DMS53 (cell line): ENCODE results near the gene MMP24.

Experiments
- DNase-seq: peaks from one replicate; lab custom pipeline; 2025; lab: John Stamatoyannopoulos, UW

MMP24 gene

DNA sequence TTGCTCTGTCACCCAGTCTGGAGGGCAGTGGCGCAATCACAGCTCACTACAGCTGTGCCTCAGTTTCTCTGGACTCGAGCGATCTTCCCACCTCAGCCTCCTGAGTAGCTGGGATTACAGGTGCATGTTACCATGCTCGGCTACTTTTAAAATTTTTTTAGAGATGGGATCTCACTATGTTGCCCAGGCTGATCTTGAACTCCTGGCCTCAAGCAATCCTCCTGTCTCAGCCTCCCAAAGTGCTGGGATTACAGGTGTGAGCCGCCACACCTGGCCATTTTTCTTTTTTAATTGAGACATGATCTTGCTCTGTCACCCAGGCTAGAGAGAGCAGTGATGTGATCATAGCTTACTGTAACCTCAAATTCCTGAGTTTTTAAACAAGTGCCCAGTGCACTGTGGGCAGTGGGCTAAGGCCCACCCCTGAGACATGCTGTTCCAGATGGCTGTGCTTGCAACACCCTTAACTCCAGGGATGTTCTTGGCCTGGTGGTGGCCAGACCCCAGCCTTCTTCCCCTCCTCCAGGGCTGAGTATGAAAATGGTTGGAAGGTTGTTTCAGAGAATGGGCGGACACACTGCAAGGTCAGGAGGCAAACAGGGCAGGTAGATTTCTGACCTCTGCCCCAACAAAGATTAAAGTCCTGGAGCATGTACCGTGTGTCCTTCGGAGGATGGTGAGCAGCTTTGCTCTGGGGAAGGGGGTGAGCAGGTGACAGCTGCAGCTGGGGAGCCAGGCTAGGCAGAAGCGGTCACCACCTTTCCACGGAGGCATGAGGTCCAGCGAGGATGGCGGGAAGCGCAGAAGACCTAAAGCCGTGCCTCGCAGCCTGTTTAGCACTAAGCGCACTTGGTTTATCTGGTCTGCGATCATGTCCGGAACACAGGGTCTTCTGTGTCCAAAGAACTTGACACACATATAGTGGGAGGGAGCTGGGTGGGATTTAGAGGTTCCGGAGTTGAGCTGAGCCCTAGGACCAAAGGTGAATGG lies 67.1 kb downstream of the MMP24 start:
- DNase-seq: no peak

DNA sequence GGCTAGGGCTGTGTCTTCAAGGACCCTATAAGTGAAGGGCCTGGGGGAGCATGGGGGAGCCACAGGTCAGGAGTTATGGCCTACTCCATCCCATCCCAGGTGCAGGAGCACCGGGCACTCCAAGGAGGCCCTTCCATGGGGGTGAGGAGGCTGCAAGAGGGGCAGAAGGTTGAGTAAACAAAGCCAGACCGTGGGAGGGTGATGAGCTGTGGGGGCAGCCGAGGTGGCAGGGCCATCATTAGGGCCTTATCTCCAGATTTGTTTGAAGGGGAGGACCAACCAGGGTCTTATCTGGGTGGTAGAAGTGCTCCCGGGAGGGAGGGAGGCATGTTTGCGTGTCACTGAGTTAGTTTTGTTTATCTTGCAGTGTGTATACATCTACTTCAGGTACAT lies 67.8 kb downstream of the MMP24 start:
- no peak for DNase-seq

DNA sequence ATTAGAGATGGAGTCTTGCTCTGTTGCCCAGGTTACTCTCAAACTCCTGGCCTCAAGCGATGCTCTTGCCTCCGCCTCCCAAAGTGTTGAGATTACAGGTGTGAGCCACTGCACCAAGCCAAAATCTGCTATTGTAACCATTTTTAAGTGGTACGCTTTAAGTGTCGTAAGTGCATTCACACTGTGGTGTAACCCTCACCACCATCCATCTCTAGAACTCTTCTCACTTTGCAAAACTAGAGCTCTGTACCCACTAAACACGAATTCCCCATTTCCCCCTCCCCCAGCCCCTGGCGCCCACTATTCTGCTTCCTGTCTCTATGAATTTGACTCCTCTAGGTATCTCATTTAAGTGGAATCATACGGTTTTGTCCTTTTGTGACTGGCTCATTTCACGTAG lies 68.6 kb downstream of the MMP24 start:
- DNase-seq: no peak

DNA sequence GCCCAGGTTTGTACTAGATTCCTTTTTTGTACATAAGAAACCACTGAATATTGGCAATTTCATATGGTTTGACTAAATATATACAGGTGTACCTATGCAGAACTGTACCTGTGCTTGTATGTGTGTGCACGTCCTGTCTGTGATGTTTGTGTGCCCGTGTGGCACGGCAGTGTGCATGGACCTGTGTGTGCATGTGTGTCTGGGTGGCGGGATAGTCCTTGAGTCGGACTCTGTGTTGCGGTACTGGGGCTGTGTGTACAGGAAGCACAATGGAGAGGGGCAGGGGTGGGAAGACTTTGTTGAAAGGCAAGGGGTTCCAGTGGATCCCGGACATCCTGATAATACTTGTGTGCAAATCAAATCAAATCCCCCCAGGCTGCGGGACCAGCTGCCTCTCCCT lies 69.2 kb downstream of the MMP24 start:
- DNase-seq: no peak

DNA sequence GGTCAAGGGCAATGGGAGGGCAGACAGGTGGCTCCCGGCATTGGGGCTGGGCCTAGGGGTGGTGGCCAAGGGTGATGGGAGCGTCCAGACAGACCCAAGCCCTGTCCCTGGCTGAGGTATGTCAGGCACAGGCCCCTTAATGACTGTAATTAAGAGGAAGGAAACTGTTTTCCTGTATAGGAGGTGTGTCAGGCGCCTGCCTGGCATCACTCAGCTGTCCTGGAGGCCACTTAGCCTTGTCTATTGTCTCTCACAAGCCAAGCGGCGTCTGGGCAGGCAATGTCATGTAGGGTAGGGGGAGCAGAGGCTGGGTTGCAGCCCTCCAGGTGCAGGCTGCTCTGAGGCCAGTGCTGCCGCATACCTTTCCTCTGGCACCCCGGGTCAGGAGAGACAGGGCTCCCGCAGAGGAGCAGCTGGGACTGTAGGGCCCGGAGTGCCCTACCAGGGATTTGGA lies 69.6 kb downstream of the MMP24 start:
- no peak for DNase-seq

DNA sequence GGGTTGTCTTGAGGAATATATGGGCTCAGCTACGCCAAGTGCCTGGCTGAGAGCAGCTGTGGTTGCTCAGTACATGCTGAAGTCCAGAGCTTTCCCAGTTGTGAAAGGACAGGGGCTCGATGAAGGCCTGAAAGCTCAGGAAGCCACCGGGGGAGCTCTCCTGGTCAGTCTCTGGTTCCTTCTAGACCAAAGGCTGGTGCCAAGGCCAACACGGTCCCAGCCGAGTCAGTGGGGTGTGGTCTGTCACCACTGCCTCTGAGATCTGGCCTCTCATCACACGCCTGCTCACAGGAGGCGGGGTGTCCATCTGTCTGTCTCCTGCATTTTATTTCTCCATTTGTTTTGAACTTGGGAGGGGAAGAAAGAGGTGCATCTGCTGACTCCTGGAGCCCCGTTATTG lies 70.7 kb downstream of the MMP24 start:
- peak; percentile 23 for DNase-seq

DNA sequence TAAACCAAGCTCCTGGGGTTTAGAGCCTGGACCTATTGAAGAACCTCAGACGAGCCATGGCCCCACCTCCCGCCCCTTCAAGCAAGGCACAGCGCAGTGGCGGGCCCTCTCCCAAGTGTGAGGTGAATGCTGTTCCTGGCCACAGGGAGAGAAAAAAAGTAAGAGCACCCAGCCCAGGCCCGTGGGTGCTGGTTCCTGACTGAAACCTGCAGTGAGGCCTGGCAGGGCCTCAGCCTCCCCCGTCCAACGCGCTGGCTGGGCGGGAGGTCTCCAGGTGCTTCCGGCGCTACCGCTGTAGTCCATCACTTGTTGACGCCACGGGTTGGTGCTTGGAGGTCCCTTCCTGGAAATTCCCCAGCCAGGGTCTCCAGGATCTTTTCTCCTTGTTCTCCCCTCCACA lies 71.2 kb downstream of the MMP24 start:
- DNase-seq: no peak

DNA sequence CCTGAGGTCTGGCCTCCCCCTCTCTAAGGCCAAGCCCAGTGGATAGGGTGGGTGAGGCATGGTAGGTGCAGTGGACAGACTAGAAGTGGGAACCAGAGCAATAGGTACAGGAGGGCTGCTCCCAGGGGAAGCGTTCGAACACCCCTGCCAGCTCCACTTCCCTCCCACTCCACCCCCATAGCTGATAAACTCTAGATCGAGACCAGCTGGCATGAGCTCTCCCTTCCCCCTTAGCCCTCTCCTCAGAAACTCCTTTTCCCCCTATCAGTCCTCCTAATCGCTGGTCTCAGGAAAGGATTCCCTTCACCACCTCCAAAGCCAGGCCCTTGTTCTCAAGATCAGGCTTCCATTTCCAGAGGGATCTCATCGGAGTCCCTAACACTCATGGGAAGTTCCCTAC lies 71.8 kb downstream of the MMP24 start:
- no peak for DNase-seq

DNA sequence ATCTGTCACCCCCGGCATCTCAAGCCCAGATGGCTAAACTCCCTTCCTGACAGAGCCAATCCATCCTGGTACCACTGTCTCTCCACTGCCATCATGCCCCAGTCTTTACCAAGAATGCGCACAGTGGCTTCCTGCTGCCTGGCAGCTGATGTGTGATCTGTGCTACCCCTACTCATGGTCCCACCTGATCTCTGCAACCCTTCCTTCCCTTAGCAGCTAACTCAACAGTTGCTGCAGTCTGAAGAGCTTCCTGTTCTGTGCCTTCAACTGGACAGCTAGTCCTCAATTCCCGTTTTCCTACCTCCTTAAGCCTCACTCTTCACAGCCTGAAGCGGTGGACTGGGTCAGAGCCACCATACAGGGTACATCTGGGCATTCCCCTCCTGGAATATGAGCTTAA lies 73.3 kb downstream of the MMP24 start:
- DNase-seq: no peak

DNA sequence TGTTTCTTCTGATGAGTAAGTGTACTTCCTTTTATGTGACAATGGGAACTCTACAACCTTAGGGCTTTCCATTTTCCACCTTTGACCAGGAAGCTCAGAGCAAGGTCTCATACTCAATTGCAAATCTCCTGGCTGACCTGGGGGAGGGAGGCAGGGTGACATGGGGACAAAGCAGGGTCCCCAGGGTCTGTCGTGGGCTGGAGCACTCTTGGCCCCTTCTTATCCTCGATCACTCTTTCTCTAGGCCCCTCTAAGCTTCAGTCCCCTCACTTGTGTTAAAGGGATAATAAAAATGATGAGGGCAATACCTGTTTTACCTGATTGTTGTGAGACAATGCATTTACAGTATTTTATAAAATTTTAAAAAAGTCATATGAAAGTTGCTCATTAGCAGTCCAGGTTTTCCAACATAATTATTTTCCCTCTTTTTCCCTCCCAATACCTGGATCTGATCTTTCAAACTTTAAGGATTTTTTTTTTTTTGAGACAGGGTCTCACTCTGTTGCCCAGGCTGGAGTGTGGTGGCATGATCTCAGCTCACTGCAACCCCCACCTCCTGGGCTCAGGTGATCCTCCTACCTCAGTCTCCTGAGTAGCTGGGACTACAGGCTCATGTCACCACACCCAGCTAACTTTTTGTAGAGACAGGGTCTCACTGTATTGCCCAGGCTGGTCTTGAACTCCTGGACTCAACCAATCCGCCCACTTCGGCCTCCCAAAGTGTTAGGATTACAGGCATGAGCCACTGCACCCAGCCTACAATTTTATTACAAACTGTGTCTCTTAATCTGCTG lies 74.2 kb downstream of the MMP24 start:
- DNase-seq: no peak

DNA sequence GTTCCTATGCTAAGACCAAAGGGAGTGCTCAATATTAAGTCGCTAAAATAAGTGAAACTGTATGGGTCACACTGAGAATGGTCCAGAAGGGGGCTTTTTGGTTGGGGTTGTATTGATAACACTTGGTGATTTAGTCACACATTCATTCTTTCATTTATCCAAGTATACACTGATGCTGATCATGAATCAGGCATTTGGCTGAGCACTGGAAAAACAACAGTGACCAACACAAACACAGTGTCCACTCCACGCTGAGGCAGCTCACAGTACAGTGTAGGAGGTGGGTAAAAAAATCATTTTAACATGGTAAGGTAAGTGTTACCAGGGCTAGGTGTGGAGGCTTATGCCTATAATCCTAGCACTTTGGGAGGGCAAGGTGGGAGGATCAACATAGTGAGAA lies 74.9 kb downstream of the MMP24 start:
- no peak for DNase-seq

DNA sequence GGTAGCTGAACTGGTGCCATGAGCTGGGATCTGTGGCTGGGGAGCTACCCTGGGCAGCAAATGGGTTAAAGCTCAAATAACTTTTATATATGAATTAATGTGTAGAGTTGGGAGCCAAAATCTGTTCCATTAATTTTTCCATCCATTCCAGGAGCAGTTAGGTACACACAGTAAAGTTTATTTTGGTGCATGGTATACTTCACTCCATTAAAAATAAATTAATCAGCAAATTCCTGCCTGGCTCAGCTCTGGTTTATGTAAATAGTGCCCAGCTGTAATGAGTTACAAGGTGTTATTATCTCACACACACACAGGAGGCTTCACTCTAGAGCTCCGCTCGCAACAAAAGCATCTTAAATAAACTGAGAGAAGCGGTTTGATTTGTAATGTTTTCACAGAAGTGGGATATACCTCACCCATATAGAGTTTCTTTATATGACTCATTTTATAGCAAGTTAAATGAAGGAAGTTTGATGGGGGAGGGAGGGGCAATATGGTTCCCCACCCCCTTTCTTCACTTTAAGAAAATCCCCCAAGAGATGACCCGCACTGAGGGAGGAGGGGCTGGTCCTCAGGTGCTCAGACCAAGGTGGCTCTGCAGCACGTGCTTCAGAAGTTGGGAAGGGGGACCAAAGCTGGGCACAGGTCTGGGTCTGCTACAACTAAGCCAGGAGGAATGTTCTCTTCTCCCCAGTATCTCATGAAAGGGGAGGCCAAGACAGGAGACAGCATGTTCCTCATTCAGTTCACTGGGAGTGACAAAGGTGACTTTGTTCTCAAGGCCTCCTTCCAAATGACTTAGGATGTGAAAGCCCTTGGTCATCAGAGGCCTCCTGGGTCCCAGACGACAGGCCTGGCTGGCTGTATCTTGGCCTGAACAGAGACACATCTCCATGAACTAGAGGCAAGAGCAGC lies 76.2 kb downstream of the MMP24 start:
- no peak for DNase-seq

DNA sequence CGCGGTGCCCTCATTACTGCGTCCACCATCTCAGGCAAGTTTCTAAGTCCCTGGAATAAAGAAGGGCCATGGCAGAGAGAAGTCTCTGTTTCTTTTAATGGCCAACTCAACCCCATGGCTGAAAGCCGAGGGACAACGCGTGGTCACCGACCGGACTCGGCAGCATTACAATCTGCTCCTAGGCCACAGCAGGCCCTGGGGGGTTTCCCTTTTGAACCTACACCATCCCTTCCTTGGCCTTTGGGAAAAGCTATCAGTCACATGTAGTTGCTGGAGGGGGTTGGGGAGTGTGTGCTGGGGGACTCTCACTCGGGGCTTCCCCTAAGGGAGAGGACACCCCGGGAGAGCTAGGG lies 76.9 kb downstream of the MMP24 start:
- DNase-seq: no peak

DNA sequence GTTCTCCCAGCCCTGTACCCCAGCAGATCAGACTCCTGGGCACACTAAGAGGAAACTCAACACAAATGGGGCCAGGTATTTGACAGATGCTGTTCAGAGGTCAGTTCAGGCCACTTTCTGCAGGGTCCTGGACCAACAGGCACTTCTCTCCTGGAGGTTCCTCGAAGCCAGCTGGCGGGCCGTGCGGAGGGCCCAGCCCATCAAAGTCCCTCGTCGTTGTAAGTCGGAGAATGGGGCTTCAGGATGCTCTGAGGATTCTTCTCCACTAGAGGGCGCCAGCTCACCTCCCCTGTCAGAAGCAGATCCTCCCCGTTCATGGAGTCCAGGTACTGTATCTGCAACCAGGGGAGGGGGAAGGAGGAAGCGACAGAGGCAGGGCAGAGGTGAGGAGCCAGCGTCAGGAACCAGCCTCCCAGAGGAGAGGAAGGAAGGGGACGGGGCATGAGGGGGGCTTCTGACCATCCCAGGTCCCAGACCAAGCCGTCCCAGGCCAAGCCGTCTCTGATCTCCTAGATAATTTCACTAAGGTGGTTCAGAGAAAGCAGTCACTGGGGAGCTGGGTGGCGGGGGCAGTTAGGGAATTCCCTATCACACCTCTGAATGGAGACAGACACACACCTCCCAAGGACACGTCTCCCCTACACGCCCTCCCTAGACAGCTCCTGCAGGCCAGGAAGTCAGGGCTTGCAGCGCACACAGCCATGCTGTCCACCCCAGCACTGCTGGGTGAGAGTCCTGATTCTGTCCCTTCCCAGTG lies 77.4 kb downstream of the MMP24 start:
- DNase-seq: peak; percentile 96

DNA sequence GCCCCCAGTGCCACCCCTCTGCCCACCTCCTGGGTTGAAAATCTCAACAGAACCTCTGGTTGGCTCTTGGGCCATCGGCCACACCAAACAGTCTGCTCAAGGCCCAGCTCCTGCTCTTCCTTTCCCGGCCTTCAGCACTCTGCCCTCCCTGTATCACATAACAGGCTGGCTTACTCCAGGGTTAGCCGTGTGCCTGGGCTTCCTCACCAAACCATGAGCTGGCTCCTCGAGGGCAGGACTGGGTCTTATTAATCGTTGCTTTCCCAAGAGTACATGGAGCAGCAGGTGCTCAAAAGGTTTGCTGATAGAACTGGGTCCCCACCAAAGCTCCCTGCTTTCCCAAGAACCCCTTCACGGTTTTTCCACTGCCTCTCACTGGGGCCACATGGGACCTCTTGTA lies 78.5 kb downstream of the MMP24 start:
- DNase-seq: no peak

DNA sequence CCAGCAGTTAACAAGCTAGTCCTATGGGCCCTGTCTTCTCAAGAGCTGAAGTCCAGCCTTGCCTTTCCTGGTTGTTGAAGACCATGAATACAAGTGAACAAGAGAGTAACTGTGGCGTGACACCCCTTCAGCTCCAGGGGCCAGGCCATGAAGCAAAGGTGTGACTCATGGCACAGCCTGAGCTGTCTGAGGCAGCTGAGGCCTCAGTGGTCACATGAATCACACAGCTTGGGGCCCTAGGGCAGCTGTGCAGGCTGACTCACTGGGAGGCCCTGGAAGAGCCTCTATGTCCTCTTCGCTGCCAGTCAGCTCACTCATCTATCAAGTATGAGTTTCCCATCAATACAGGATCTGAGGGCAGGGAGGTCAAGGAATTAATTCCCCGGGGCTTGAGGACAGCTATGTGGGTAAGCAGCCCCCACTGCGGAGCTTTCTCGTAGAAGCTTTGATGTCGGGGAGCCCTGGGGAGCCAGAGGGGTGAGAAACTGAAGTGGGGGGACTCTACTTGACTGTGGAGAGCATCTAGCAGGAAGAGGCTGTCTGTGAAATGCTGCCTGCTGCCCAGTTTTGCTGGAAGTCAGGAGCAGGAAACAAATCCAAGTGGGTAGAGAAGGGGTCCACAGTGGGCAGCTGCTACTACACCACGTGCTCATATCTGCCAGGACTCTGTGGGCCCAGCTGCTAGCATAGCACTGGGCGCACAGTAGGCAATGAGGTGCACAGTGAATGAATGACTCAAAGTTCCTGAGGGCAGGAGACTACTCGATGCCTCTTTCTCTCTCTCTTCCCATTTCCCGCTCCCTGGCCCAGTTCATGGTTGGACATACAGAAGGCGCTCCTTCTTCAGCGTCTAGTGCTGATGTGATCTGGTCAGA lies 79.4 kb downstream of the MMP24 start:
- peak; percentile 98 for DNase-seq

DNA sequence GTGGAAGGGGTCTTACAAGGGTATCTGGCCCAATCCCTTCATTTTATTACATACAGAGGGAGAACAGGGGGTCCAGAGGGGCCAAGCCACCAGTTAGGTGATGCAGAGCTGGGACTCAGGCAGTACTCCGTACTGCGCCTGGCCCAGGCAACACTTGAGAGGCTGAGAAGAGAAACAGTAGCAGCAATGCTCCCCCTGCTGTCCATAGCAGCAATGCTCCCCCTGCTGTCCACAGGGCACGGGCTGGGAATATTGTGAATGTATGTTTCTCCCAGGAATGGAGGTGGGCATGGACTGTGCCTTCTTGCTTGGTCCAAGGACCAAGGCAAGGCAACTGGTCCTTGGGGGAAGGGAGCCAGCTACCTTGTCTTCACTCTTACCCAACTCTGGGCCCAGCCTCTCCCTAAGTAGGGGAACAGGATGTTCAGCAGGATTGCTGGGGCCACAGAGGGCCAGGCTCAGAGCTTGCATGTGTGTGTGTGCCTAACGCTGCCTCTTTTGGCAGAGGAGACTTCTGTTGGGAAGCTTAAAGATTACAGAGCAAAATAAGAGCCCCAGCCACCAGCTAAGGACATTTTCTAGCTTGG lies 80.5 kb downstream of the MMP24 start:
- DNase-seq: peak; percentile 89

DNA sequence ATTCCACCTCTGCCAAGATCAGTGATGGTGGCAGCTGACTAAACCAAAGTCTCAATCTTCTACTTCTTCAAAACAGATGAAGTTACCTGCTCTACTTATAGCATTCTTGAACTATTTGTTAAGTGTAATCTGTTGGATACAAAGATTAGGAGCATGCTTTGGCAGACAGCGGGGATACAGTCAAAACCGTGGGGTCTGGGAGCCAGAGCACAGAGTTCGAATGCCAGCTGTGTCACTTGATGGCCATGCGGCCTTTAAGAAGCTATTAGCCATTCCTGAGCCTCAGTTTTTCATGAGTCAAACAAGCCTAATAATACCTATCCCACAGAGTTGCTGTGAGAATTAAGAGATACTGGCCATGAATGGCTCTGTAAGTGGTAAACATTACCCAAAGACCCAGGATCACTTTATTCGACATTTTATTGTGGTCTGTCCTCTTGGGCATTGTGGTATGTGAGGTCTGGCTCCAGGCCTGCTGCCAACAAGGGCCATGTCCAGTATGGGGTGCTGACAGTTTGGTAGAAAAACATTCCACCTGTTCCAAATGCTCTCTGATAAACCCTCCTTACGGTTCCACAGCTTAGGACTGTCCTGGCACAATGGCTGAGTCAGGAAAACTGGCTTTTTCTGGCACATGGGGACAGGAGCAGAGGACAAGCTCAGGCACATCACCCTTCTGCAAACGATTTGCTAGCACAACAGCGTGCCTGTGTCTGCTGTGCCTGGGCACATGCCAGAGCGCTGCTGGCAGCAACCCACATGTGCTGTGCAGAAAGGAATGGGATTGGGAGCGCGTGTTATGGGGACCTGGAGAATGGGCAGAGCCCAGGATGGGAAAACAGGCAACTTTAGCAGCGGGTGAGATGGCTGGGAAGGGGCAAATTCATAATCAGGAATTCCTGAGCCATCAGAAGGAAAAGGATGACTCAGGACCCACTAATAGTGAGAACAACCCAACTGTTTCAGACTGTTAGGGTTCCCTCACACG lies 81.5 kb downstream of the MMP24 start:
- DNase-seq: peak; percentile 22

DNA sequence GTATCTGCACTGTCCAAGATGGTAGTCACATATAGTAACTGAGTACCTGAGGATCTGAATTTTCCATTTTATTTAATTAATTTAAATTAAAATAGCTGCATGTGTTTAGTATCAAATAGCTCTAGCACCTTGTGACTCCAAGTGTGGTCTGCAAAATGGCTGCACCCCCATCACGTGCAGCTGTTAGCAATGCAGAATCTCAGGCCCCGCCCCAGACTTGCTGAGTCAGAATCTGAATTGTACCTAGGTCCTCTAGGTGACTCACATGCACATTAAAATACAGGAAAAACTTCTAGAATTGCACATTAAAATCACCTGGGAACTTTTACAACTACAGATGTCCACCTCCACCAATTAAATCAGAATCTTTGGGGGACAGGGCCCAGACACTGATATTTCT lies 84.9 kb downstream of the MMP24 start:
- DNase-seq: peak; percentile 72
